HG03159 (cell line): ENCODE data around the gene PDS5A.
"Not testable (repeated sequence)": the region's sequence is repeated elsewhere in the genome, so short reads cannot be mapped to it uniquely, and the experiment has no call there.

Experiments
- ATAC-seq: cut with Tn5 transposase; IDR thresholded peaks from one replicate; pipeline ENCODE4 v1.9.1; 2021; ENCODE audit warnings: mild to moderate bottlenecking, moderate library complexity; ENCODE audit not compliant: unreplicated experiment

PDS5A gene

DNA sequence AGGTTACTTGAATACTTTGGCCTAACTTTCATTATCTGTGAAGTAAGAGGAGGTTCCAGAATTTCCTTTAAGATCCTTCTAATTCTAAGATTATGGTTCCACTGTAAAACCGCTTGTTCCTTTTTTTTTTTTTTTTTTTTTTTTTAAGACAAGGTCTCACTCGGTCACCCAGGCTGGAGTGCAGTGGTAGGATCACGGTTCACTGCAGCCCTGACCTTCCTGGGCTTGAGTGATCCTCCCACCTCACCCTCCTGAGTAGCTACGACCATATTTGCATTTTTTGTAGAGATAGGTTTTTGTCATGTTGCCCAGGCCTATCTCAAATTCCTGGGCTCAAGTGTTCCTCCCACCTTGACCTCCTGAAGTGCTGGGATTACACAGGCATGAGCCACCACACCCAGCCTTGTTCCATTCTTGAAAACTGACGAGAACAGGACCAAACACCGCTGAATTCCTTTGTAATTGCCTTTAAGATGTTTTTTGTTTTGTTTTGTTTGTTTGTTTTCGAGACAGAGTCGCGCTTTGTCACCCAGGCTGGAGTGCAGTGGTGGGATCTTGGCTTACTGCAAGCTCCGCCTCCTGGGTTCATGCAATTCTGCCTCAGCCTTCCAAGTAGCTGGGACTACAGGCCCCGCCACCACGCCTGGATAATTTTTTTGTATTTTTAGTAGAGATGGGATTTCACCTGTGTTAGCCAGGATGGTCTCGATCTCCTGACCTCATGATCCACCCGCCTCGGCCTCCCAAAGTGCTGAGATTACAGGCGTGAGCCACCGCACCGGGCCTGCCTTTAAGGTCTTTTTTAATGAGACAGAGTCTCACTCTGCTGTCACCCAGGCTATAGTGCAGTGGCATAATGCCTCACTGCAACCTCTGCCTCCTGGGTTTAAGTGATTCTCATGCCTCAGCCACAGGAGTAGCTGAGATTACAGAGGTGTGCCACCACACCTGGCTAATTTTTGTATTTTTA is 6.8 kb downstream of the PDS5A start:
- no peak for ATAC-seq

DNA sequence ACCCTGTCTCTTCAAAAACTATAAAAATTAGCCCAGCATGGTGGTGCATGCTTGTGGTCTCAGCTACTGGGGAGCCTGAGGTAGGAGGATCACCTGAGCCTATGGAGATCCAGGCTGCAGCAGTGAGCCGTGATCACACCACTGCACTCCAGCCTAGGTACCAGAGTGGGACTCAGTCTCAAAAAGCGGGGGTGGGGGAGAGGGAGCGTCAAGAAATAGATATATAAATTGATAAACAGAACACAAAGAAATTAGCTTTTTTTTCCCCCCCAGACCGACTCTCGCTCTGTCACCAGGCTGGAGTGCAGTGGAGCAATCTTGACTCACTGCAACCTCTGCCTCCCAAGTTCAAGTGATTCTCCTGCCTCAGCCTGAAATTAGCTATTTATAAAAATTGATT is 14.1 kb downstream of the PDS5A start:
- no peak for ATAC-seq

DNA sequence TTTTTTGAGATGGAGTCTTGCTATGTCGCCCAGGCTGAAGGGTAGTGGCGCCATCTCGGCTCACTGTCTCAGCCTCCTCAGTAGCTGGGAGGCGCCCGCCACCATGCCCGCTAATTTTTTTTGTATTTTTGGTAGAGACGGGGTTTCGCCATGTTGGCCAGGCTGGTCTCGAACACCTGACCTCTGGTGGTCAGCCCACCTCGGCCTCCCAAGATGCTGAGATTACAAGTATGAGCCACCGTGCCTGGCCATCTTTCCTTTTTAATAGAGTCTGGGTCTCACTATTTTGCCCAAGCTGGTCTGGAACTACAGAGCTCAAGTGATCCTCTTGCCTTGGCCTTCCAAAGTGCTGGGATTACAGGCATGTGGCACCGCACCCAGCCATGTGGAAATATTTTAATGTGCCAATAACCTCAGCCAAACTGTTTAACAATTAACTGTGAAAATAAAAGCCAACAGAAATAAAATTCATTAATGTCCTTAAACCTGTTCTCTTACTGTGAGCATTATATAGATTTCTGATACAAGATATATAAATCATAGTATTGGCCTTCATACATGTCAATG is 16.3 kb downstream of the PDS5A start:
- ATAC-seq: no peak

DNA sequence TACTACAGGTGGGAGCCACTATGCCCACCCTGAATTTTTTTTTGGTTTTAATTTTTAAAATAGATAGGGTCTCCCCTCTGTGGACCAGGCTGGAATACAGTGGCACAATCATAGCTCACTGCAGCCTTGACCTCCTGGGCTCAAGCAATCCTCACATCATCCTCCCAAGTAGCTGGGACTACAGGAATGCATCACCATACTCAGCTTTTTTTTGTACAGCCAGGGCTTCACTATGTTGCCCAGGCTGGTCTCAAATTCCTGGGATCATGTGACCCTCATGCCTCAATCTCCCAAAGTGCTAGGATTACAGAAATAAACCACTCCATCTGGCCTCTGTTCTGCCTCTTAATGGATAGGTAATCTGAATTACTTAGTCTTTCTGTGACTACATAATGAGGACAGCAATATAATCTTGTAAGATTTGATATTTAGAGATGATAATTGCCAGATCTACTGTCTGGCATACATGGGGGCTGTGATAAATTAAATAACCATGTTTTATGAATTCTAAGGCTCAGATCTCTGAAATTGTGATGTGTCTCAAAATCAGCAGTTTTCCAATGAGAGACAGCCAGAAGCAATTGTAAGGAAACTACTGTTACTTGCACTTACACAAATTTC is 26.7 kb downstream of the PDS5A start:
- ATAC-seq: no peak

DNA sequence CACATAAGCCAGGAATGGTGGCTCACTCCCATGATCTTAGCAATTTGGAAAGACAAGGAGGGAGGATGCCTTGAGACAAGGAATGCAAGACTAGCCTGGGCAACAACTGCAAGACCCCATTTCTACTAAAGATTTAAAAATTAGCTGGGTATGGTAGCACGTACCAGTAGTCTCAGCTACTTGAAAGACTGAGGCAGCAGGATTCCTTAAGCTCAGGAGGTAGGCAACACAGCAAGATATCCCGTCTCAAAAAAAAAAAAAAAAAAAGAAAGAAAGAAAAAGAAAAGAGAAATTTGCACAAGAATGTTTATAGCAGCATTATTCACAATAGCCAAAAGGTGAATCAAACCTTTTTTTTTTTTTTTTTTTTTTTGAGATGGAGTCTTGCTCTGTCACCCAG is 29.7 kb downstream of the PDS5A start:
- no peak for ATAC-seq

DNA sequence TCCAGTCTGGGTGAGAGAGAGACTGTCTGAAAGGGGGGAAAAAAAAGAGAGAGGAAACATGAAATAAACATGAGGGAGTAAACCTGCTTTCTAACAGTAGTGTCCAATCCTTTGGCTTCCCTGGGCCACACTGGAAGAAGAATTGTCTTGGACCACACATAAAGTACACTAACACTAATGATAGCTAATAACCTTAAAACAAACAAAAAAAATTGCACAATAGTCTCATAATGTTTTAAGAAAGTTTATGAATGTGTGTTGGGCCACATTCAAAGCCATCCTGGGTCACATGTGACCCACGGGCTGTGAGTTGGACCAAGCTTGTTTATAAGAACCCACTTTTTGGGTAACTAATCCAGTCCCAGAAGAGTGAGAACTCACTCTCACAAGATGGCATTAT is 30.3 kb downstream of the PDS5A start:
- no peak for ATAC-seq

DNA sequence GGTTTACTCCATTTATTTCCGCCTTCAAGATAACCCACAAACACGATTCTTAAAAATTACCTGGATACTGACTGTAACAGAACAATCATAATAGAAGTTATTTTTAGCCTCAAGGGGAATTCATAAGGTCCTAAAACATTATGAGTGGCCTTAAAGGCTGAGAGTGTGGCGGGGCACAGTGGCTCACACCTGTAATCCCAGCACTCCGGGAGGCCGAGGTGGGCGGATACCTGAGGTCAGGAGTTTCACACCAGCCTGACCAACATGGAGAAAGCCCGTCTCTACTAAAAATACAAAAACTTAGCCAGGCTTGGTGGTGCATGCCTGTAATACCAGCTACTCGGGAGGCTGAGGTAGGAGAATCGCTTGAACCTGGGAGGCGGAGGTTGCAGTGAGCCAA is 33.5 kb downstream of the PDS5A start:
- not testable (repeated sequence) for ATAC-seq

DNA sequence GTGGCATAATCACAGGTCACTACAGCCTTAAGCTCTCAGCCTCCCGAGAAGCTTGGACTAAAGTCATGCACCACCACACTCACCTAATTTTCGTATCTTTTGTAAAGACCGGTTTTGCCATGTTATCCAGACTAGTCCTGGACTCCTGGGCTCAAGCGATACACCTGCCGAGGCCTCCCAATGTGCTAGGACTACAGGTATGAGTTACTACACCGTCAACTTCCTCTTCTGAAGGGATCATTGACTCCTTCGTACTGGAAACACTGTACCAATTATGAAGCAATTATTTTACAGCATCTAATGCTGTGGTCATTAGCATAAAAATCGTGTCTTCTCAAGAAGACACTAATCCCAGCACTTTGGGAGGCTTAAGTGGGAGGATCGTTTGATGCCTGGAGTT is 35.2 kb downstream of the PDS5A start:
- ATAC-seq: no peak

DNA sequence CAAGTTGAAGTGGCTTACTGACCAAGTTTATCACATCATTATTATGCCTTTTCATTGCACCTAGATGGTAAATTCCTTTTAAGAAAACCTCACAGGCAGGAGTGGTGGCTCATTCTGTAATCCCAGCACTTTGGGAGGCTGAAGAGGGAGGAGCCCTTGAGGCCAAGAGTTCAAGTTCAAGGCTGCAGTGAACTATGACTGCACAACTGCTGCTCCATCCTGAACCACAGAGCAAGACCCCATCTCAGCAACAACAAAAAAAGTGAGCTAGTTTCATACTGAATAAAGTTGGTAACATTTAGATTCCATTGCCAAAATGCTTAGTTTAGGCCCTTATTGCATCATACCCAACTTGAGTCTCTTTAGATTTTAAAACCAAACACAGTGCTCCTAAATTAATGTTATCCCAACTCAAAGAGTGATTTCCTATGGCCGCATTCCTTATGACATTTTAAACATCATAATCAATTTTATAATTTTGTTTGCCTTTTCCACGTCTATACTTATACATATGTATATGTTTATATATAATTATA is 36.0 kb downstream of the PDS5A start:
- ATAC-seq: no peak

DNA sequence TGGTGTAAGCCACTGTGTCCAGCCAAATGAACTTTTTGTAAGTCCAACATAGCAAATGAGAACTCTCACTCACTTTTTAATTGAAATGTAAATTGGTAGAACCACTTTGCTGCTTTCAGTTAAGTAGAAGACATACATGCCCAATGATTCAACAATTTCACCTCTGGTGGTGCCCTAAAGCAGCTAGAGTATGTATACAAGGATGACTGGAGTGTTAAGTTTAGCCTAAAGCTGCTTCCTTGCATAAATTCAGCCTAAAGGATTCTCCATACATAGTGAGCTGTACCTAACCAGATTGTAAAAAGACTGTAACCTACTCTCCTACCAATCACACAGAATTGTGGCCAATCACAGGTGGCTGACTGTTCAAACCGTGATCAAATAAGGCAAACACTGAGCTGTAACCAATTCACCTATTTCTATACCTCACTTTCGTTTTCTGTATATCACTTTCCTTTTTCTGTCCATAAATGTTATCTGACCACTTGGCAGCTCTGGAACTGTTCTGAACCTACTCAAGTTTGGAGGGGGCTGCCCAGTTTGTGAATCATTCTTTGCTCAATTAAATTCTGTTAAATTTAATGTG is 39.9 kb downstream of the PDS5A start:
- peak; percentile 61 for ATAC-seq

DNA sequence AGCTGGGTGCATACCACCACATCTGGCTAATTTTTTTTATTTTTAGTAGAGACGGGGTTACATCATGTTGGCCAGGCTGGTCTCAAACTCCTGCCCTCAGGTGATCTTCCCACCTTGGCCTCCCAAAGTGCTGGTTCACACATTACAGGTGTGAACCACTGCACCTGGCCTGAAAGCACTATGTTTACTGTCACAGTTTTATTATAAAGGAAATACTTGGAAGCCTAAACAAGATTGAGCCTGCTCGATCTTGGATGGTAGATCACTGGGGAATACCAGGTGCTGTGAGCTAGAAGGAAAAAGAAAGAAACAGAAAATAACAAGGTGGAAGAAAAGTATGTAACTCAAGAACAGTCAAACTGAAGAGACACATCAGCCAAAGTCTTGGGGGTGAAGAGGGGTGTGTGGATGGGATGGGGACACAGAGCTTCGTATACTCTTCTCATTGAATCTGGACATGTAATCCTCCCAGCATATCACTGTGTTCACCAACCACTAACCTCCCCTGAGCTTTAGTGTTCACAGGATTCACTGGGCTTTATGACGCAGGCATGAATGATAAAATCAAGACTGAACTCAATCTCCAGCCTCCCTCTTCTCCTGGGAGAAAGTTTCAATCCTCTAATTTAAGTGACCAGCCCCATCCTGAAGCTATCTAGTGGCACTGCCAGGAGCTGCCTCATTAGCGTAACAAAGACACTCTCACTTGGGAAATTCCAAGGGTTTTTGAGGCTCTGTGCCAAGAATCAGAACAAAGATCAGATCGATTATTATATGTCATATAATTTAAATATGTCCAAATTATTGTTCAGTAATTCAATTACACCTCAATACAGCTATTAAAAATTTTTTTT is 40.9 kb downstream of the PDS5A start:
- no peak for ATAC-seq

DNA sequence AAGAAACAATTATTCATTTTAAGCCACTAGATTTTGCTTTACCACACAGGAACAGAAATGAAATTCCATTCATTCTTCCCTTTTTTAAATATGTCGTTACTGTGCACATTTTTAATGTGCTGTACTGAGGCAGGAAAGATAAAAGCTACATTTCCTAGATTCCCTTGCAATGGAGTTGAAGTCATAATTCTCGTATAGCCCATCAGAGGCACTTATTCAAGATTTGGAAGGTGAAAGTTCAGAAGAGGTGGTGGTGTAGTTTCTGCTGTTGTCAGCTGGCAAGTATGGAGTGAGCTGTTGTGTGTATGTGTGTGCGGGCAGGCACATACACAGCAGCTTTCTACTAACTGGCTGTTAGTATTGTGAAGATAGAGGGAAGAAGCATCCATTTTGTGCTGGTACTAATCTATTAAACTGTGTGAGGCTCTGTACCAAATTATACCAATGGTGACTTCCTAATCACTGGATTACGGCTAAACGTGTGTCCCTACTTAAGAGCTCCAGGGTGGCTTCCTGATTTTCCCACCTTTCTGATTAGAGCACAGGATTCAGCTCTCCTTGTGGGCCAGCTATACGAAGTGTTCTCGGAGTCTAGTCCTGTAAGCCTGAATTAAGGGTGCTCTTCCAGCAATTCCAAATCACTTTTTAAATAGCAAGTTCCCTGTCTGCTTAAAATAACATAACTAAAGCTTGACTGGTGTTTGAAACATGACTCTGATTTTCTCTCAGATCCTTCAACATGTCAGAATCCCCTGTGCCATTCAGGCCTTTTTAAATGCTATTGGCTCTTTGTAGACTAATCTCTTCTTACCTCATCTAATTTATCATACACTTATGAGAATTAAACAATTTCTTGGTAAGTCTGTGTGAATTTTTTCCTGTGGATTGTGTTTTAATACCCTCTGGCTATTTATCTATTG is 43.8 kb downstream of the PDS5A start:
- no peak for ATAC-seq

DNA sequence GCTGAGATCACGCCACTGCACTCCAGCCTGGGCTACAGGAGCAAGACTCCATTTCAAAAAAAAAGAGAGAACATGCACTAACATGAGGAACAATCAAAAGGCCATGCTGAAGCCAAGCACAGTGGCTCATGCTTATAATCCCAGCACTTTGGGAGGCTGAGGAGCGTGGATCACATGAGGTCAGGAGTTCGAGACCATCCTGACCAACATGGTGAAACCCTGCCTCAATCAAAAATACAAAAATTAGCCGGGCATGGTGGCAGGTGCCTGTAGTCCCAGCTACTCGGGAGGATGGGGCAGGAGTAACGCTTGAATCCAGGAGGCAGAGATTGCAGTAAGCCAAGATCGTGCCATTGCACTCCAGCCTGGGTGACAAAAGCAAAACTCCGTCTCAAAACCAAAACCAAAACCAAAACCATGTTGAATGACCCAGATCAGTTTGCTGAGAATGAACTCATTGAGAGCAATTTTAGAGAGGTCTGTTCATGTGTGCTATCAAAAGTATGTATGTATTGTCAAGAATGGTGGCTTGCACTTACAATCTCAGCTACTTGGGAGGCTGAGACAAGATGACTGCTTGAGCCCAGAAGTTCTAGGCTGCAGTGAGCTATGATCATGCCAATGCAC is 44.8 kb downstream of the PDS5A start:
- no peak for ATAC-seq

DNA sequence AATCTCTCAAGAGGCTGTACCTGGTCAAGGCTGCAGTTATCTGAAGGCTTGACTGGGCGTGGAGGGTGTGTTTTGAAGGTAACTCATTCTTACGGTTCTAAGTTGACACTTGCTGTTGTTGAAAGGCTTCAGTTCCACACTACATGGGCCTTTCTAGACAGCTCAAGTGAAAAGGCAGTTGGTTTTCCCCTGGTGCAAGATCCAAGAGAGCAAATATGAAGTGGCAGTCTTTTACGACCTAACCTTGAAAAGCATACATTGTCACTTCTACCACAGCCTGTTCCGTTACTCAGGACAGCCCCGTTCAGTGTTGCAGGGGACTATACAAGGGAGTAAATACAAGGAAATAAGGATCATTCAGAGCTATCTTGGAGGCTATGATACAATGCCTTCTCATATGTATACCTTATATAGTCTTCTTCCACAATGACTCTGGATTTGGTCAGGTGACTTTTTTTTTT is 46.2 kb downstream of the PDS5A start:
- no peak for ATAC-seq

DNA sequence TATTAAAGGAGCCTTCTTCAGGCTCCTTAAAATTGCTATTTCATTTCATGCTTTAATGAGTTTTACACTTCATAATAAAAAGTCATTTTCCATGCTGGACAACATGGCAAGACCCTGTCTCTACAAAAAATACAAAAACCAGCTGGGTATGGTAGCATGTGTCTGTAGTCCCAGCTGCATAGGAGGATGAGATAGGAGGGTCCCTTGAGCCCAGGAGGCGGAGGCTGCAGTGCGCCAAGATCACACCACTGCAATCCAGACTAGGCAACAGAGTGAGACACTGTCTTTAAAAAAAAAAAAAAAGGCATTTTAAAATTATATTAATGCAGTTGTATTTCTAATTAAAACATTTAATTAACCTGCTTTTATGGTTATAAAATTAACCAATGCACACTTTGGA is 49.2 kb downstream of the PDS5A start:
- ATAC-seq: no peak

DNA sequence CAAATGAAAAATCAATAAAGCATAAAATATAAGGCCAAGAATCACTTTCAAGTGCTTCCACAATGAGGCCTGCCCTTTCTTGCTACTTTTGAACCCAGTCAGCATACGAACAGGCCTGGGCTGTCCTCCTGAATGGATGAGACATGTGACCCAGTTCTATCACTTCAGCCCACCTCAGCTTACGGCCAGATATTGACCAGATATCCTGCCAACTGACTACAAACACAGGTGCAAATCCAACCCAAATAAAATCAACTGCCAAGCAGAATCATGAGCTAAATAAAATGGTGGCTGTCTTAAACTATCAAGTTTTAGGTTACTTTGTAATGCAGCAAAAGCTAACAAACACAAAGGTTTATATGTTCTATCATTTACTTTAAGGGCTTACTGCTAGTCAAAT is 53.7 kb downstream of the PDS5A start:
- ATAC-seq: no peak

DNA sequence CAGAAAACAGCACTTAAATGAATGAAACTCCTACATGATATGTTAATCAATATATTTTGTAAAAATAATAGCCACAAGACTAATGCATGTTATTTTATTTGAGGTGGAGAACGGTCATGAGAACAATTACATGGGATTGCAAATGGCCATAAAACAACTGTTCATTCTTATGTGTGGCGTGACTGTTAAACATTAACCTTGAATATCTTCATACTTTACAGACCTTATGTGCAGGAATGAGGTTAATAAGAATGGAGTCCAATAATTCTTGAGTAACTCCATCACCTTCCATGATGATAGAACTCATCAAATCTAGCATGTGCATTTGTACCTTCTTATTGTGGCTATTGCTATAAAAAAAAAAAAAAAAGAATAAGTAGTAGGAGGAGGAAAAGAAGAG is 55.3 kb downstream of the PDS5A start:
- no peak for ATAC-seq

DNA sequence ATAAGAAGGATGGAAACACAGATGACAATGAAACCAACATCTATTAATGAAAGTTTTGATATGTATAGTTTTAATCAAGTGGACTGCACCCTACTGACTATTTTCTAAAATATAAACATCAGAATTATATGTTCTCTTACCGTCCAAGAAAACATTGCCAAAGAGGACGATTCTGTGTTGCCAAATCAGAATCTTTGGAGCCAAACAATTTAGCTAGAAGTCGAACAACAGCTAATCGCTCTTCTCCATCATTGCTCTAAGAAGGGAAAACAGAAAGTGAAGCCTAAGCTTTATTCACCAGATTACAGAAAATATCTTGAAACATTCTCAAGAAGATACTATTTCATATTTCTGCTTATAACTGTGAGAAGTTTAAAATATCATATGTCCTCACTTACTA is 64.2 kb downstream of the PDS5A start:
- ATAC-seq: no peak

DNA sequence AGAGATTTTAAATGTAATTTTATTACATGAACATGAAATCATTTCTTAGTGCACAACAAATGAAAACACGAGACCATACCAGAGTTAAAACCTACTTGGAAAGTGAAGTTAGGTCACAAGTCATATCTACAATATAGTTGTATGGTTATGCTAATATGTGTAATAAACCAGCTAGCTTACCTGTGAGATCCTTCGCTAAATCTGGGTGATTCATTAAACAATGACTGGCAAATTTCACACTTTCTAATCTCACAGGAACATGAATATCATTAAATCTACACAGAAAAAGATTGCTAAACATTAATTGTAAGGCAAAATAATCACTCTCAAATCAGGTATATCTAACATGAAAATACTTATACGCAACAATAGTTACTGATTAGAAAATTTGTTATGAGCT is 67.6 kb downstream of the PDS5A start:
- ATAC-seq: no peak
